Dermis blood vessel endothelial cell (primary cell): ENCODE measurements around the gene UCN3. TPM values are rescaled to one million over a fixed set of nuclear protein-coding genes. Genes with fewer than 3 reads are reported as not detected.

Source experiments
- DNase-seq: peaks from one replicate; pipeline ENCODE4 v3.0.0; 2010
- total RNA-seq: library from RNA; depleted of rRNA; stranded (reverse); fragments of >200 nt; gene quantifications from 2 replicates; pipeline ENCODE4 v1.2.3, GENCODE V29; 2014

Gene UCN3
- total RNA-seq, result not detected in 2 replicates

DNA sequence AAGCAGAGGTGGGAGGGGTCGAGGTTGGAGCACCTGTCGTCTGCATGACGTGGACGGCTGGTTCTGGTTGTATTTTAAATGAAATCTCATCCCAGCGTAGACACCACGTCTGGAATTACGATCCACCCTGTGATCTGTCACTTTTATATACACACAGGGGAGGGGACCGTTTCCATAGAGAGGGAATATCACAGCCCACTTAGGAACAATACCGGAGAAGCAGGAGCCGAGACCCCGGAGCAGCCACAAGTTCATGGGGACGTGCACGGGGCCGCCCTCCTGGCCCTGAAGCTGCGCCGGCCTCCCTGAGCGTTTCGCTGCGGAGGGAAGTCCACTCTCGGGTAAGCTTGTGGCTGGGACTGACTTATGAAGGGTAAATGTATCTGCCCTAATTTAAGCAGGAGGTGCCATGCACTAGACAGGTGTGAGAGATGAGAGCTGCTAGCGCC lies at the start of gene UCN3:
Gene UCN3 (plus strand): TSS at position 77 of the 449 bp plus-strand sequence. CDS start 8,755 bp downstream, outside the sequence.
- no peak for DNase-seq

- peak; percentile 65 for DNase-seq
These were observed 47.1 kb upstream of the UCN3 start for GRCh38 chr10:5317547-5318107.

- no peak for DNase-seq
These were observed 46.6 kb upstream of the UCN3 start for GRCh38 chr10:5318148-5318547.

DNA sequence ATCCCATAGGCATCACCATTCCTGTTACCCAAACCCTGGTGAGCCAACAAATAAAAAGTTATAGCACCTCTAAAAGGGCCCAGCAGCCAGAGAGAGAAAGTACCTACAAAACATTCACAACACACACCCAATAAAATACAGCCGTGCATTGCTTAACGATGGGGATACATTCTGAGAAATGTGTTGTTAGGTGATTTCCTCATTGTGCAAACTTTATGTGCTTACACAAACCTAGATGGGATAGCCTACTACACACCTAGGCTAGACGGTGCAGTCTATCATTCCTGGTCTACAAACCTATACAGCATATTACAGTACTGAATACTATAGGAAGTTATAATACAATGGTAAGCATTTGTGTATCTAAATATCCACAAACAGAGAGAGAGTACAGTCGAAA lies 44.9 kb upstream of the UCN3 start:
- no peak for DNase-seq

- no peak for DNase-seq
These were observed 43.5 kb upstream of the UCN3 start for GRCh38 chr10:5321273-5321672.

GRCh38 chr10:5323446-5323845 lies 41.3 kb upstream of the UCN3 start:
- DNase-seq, result no peak

GRCh38 chr10:5325076-5325475 lies 39.7 kb upstream of the UCN3 start:
- no peak for DNase-seq

GRCh38 chr10:5334196-5334880 lies 30.4 kb upstream of the UCN3 start:
- no peak for DNase-seq

DNA sequence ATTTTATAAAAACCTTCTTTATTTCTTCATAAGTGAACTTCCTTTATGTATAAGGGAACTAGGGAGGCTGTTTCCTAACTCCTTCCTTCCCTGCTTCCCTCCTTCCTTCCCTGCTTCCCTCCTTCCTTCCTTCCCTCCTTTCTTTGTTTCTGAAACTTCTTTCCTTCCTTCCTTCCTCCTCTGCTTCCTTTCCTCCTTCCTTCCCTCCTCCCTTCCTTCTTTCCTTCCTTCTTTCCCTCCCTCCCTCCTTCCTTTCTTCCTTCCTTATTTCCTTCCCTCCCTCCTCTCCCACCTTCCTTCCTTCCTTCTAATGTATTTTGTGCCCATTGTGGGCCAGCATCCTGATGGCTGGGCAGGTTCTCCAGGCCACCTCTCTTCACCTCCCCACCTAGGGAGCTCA lies 26.8 kb upstream of the UCN3 start:
- no peak for DNase-seq

DNA sequence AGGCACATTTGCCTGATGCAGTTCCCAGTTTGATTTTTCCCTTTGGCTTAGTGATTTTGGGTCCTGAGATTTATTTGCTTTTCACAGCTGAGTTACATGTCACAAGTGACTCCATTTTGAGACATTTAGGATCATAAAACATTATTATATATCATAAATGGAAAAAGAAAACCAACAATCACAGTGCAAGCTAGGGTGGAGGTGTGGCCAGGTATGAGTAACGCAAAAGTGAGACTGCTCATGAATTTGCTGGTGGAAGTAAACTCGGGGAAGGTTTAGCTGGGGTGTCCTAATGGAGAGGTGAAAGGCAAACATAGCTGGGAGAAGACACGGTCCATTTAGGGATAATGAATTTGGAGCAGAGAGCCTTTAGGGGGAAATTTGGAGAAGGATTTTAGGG lies 21.7 kb upstream of the UCN3 start:
- no peak for DNase-seq

GRCh38 chr10:5343561-5343960 lies 21.2 kb upstream of the UCN3 start:
- peak; percentile 49 for DNase-seq

DNA sequence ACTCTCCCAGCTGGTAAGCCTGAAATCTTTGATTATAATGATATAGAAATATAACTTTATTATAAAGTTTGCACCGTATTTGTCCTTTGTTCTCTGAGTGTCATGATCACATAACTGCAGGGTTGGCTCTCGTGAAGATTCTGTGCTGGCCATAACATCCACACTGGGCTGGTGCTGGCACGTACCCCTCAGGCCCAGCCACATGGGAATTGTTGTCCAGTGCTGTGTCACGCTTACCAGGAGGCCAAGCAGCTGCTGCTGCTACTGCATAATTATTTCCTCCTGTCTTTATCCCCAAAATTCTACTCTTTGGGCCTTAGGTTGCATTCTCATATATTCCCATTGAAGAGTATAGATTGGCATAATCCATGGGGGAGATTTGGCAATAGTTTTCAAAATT lies 20.8 kb upstream of the UCN3 start:
- no peak for DNase-seq

GRCh38 chr10:5344746-5345145 lies 20.0 kb upstream of the UCN3 start:
- DNase-seq, result no peak

- DNase-seq, result no peak
These were observed 17.9 kb upstream of the UCN3 start for GRCh38 chr10:5346881-5347280.

DNA sequence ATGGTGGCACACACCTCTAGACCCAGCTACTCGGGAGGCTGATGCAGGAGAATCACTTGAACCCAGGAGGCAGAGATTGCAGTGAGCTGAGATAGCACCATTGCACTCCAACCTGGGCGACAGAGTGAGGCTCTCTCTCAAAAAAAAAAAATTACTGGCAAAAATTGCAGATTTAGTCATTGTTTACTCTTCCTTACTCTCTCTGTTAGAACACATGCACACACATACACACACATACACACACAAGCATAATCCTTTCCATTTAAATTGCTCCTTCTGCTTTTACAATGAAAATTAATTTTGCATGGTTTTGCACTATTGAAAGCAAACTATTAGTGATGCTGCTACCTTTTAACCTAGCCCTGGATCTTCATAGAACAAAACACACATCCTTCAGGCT lies 15.4 kb upstream of the UCN3 start:
- DNase-seq, result no peak

- no peak for DNase-seq
These were observed 10.7 kb upstream of the UCN3 start for GRCh38 chr10:5354068-5354467.

DNA sequence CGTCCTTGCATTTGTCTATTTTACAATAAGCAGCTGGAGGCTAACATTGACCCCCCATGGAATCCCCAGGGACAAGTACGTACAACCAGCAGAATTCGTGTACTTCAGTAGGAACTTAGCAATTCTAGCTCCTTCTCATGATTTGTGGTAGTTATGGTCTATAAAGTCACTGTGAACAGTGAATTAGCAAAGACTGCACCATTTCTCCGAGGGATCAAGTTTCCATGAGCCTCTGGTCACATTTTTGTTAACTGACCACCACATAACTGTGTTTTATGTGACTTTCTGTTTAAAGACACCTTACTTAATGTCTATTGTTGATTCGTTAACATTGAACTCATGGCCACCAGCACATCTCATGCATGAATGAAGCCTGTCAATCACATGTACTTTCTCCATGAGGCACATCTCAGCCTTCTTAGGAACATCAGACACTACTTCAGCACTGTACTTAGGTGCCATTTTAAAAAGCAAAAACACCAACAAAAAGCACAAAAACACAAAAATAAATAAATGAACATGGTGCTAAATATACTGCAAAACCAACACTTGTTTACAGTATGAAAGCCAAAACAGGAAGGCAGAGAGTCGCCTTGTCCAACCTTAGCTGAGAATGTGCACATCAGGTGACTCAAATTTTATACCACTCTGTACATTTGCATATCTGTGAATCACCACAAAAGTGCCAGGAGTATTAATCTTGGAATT lies 9.0 kb upstream of the UCN3 start:
- no peak for DNase-seq

DNA sequence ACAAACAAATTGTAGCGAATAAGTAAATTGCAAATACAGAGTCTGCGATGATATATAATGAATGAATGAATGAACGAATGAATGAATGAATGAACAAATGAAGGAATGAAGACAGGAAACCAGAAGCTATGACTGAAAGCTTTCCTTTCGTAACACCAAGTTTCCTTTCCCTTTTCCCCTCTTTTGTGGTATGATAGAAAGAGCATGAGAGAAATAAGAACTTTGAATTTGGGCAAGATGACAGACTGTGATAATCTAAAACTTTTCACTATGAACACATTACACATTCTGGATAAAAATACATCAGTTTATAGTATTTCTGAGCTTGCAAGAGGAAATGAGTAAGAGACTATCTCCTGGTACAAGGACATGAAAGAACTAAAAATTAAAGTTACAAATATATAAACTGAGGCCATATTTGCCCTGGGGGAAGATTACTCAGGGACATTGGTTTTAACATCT lies 8.4 kb upstream of the UCN3 start:
- no peak for DNase-seq

GRCh38 chr10:5360318-5360915 lies 4.3 kb upstream of the UCN3 start:
- no peak for DNase-seq

GRCh38 chr10:5361966-5362365 lies 2.8 kb upstream of the UCN3 start:
- DNase-seq, result no peak

DNA sequence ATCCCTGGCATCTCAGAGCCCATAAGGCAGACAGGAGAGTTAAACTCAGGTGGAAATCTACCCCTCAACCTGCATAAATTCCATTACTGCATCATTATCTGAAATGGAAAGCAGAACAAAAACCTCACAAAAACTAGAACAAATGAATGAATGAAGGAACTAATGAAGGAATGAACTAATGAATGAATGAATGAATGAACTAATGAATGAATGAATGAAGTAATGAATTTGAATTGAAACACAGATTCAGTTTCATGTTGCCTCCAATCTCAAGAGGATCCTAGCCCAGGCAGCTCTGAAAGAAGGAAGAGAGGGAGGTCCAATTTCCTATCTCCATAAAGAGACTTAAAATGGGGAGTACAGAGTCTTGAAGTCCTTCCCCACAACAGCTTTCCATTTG lies 1.9 kb upstream of the UCN3 start:
- no peak for DNase-seq

- no peak for DNase-seq
These were observed 392 bp upstream of the UCN3 start for GRCh38 chr10:5364374-5364773.

GRCh38 chr10:5365928-5366327 lies 1.2 kb downstream of the UCN3 start:
- no peak for DNase-seq
